Vagina (tissue), 2 donors: ENCODE data around the gene ZBTB40.

Source experiments
- POLR2A ChIP-seq, 2 donors: fragments of 450-650 bp; IDR thresholded peaks; one replicate each; pipeline ENCODE4 v1.6.1; 2017; ENCODE audit warnings: antibody characterized with exemption in 2 of 2, mild to moderate bottlenecking in 2 of 2, moderate library complexity in 2 of 2
- POLR2AphosphoS5 ChIP-seq, 2 donors: sonication (generic); formaldehyde crosslinking; IDR thresholded peaks; one replicate each; pipeline ENCODE4 v1.9.0; 2017; ENCODE audit warnings: antibody characterized with exemption in 2 of 2, mild to moderate bottlenecking in 2 of 2, low read depth in 1 of 2; ENCODE audit not compliant: insufficient read depth in 1 of 2
- TF ChIP-seq, protein P1 (sequence below), 3 experiments: fragments of 450-650 bp in 2 of 3; fragments of 200-600 bp in 1 of 3; sonication (generic) in 1 of 3; IDR thresholded peaks; one replicate each; pipeline ENCODE4 v1.5.1; 2017 to 2019; ENCODE audit warnings: antibody characterized with exemption in 3 of 3, mild to moderate bottlenecking in 2 of 3, moderate library complexity in 2 of 3

DNA sequence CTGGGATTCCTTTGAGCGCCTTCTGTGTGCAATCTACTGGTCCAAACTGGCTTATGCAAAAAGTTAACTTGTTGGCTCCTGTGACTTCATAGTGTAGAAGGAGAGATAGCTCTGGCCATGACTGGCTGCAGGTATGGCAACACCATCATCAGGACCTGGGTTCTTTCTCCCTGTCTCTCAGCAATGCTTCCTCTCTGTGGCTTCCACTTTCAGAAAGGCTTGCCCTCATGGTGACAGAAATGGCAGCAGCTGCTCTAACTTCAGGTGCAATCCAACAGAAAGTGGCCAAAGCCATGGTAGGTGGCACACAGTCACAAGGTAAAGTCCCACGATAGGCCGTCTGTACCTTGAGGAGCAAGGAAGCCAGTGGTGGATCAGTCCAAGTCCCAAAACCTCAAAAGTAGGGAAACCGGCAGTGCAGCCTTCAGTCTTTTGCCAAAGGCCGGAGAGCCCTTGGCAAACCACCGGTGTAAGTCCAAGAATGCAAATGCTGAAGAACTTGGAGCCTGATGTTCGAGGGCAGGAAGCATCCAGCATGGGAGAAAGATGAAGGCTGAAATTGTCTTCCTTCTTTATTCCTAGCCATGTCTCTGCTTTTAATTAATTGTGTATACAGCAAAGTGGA, 45.0 kb downstream of the ZBTB40 start:
- TF ChIP-seq POLR2AphosphoS5 (IDR thresholded peaks at IDR 0.05; ENCODE audit: insufficient read depth in 1 of 2, low read depth in 1 of 2): no peak
- TF ChIP-seq, protein P1, sequence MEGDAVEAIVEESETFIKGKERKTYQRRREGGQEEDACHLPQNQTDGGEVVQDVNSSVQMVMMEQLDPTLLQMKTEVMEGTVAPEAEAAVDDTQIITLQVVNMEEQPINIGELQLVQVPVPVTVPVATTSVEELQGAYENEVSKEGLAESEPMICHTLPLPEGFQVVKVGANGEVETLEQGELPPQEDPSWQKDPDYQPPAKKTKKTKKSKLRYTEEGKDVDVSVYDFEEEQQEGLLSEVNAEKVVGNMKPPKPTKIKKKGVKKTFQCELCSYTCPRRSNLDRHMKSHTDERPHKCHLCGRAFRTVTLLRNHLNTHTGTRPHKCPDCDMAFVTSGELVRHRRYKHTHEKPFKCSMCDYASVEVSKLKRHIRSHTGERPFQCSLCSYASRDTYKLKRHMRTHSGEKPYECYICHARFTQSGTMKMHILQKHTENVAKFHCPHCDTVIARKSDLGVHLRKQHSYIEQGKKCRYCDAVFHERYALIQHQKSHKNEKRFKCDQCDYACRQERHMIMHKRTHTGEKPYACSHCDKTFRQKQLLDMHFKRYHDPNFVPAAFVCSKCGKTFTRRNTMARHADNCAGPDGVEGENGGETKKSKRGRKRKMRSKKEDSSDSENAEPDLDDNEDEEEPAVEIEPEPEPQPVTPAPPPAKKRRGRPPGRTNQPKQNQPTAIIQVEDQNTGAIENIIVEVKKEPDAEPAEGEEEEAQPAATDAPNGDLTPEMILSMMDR (IDR thresholded peaks at IDR 0.05): no peak
- no peak for TF ChIP-seq POLR2A (IDR thresholded peaks at IDR 0.05)
